Measurements from ENCODE around the gene RAD51B.

DNA sequence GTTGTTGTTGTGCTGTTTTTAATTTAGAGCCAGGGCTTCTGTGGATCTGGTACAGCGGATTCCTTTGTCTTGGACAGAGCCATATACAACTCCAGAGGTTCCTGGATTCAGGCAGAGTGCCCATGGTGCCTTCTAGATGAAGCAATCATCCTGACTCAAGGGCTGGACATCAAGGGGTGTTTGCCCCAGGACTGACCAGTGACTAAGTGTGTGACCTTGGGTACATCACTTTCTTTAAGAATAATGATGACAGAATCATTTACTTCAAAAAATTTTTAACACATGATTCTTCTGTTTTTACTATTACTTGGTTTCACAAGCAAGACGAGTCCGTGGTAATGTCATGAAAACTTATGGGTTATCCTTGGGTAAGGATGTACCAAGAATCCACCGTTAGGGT, 576.0 kb downstream of the RAD51B start:
- TF ChIP-seq, protein P1, sequence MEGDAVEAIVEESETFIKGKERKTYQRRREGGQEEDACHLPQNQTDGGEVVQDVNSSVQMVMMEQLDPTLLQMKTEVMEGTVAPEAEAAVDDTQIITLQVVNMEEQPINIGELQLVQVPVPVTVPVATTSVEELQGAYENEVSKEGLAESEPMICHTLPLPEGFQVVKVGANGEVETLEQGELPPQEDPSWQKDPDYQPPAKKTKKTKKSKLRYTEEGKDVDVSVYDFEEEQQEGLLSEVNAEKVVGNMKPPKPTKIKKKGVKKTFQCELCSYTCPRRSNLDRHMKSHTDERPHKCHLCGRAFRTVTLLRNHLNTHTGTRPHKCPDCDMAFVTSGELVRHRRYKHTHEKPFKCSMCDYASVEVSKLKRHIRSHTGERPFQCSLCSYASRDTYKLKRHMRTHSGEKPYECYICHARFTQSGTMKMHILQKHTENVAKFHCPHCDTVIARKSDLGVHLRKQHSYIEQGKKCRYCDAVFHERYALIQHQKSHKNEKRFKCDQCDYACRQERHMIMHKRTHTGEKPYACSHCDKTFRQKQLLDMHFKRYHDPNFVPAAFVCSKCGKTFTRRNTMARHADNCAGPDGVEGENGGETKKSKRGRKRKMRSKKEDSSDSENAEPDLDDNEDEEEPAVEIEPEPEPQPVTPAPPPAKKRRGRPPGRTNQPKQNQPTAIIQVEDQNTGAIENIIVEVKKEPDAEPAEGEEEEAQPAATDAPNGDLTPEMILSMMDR (conservative IDR thresholded peaks at IDR 0.05), result no peak
- no peak for TF ChIP-seq EZH2 (IDR thresholded peaks at IDR 0.05; ENCODE audit: low read depth)
